KMS-11 (cell line): ENCODE data around the gene TAF1C.

Experiments used
- H2AFZ ChIP-seq: fragments of 200-600 bp; sonication (generic); 2 replicates; pipeline ENCODE4 v1.6.1; 2016; ENCODE audit warnings: antibody characterized with exemption, mixed run types, low read depth
- H3K27ac ChIP-seq: fragments of 200-600 bp; sonication (generic); 2 replicates; pipeline ENCODE4 v1.6.1; 2016; ENCODE audit warnings: mild to moderate bottlenecking, mixed run types
- H3K27me3 ChIP-seq: fragments of 200-600 bp; sonication (generic); 2 replicates; pipeline ENCODE4 v1.6.1; 2017; ENCODE audit warnings: mild to moderate bottlenecking, low read depth, mixed run types, moderate library complexity; ENCODE audit not compliant: insufficient read depth
- H3K36me3 ChIP-seq: fragments of 200-600 bp; sonication (generic); 2 replicates; pipeline ENCODE4 v1.6.1; 2017; ENCODE audit warnings: mild to moderate bottlenecking, mixed run types; ENCODE audit not compliant: insufficient read depth
- H3K4me1 ChIP-seq: fragments of 200-600 bp; sonication (generic); 2 replicates; pipeline ENCODE4 v1.6.1; 2016; ENCODE audit warnings: mild to moderate bottlenecking, low read depth, mixed run types; ENCODE audit not compliant: poor library complexity, severe bottlenecking
- H3K4me2 ChIP-seq: fragments of 200-600 bp; sonication (generic); 2 replicates; pipeline ENCODE4 v1.7.0; 2016; ENCODE audit warnings: mild to moderate bottlenecking, mixed run types
- H3K4me3 ChIP-seq: fragments of 200-600 bp; sonication (generic); IDR thresholded peaks from 2 replicates; pipeline ENCODE4 v1.6.1; 2017; ENCODE audit warnings: low read depth, low read length, mixed read lengths; ENCODE audit not compliant: insufficient read depth
- H3K79me2 ChIP-seq: fragments of 200-600 bp; sonication (generic); 2 replicates; pipeline ENCODE4 v1.6.1; 2016; ENCODE audit warnings: low read depth, mixed run types; ENCODE audit not compliant: insufficient read depth
- H3K9ac ChIP-seq: fragments of 200-600 bp; sonication (generic); 2 replicates; pipeline ENCODE4 v1.6.1; 2016; ENCODE audit warnings: mild to moderate bottlenecking, mixed run types
- H4K20me1 ChIP-seq: fragments of 200-600 bp; sonication (generic); 2 replicates; pipeline ENCODE4 v1.6.1; 2016; ENCODE audit warnings: mild to moderate bottlenecking, mixed run types; ENCODE audit not compliant: insufficient read depth
- CTCF ChIP-seq: fragments of 200-600 bp; sonication (generic); conservative IDR thresholded peaks from 2 replicates; pipeline ENCODE4 v1.6.1; 2017; ENCODE audit warnings: low read depth, mild to moderate bottlenecking, antibody characterized with exemption, low read length, moderate library complexity, mixed read lengths

TAF1C gene

GRCh38 chr16:84195201-84196093 lies 8.6 kb upstream of the TAF1C start:
- Histone ChIP-seq H3K9ac (no peak overlapping the region), H3K4me3 (no peak overlapping the region), H3K27me3 (peaks cover 41% of the 10 kb centered on the region; the same call in 1 of the 2 replicates), H2AFZ (no peak overlapping the region), H3K4me2 (no peak overlapping the region), H4K20me1 (no peaks in the 10 kb centered on the region), H3K4me1 (no peaks in the 10 kb centered on the region), H3K27ac (no peak overlapping the region), H3K79me2 (no peaks in the 10 kb centered on the region), H3K36me3 (no peaks in the 10 kb centered on the region)
- TF ChIP-seq CTCF = no peak

- Histone ChIP-seq H4K20me1 (no peaks in the 10 kb centered on the region), H3K27ac (no peak overlapping the region), H3K4me1 (no peaks in the 10 kb centered on the region), H3K27me3 (peaks cover 35% of the 10 kb centered on the region; the same call in 1 of the 2 replicates), H2AFZ (no peak overlapping the region), H3K36me3 (no peaks in the 10 kb centered on the region), H3K9ac (no peak overlapping the region), H3K4me2 (no peak overlapping the region), H3K79me2 (no peaks in the 10 kb centered on the region), H3K4me3 (no peak overlapping the region)
- TF ChIP-seq CTCF = no peak
These were observed 7.8 kb upstream of the TAF1C start for GRCh38 chr16:84194470-84195200.

GRCh38 chr16:84194018-84194417 lies 7.2 kb upstream of the TAF1C start:
- Histone ChIP-seq H2AFZ (no peak overlapping the region), H3K4me3 (no peak overlapping the region), H4K20me1 (no peaks in the 10 kb centered on the region), H3K4me2 (no peak overlapping the region), H3K27me3 (peaks cover 30% of the 10 kb centered on the region; the same call in 1 of the 2 replicates), H3K36me3 (no peaks in the 10 kb centered on the region), H3K4me1 (no peaks in the 10 kb centered on the region), H3K9ac (no peak overlapping the region), H3K27ac (no peak overlapping the region), H3K79me2 (no peaks in the 10 kb centered on the region)
- TF ChIP-seq CTCF = no peak

GRCh38 chr16:84193480-84193879 lies 6.6 kb upstream of the TAF1C start:
- H4K20me1 ChIP-seq = no peaks in the 10 kb centered on the region
- no peaks in the 10 kb centered on the region for H3K36me3 ChIP-seq
- no peaks in the 10 kb centered on the region for H3K4me1 ChIP-seq
- H3K9ac ChIP-seq = no peak overlapping the region
- no peak overlapping the region for H3K27ac ChIP-seq
- H3K4me2 ChIP-seq = no peak overlapping the region
- no peak overlapping the region for H2AFZ ChIP-seq
- peaks cover 25% of the 10 kb centered on the region; the same call in 1 of the 2 replicates for H3K27me3 ChIP-seq
- no peak overlapping the region for H3K4me3 ChIP-seq
- no peaks in the 10 kb centered on the region for H3K79me2 ChIP-seq
- no peak for TF ChIP-seq CTCF
